Measurements from ENCODE around the gene NGLY1.

The NGLY1 gene

DNA sequence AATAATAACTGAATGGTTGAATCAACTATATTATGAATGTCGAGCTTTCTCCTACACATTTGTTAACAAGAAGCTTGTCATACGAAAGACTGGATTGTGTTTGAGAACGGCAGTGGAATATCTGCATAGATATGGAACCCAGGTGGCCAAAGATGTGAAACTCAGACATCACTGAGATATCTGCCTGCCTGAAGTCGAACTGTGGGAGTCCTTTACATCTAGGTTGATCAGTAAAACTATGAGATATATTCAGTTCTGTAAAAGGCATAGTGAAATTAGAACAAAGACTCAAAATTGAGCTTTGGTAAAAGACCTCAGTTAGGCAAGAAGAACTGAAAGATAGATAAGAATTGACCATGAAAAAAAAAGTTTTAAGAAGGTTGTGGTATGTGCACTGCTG lies 77.0 kb downstream of the NGLY1 start:
- H3K27ac Mint-ChIP-seq, result no peak overlapping the region
- DNase-seq (no peak), ATAC-seq (no peak)
- no peaks in the 10 kb centered on the region for H3K4me1 Mint-ChIP-seq
- H3K9me3 Mint-ChIP-seq, result no peaks in the 10 kb centered on the region
- H3K4me3 Mint-ChIP-seq, result no peak overlapping the region
- no peaks in the 10 kb centered on the region for H3K36me3 Mint-ChIP-seq (ENCODE audit: low read depth)
- peaks cover 5% of the 10 kb centered on the region for H3K27me3 Mint-ChIP-seq

DNA sequence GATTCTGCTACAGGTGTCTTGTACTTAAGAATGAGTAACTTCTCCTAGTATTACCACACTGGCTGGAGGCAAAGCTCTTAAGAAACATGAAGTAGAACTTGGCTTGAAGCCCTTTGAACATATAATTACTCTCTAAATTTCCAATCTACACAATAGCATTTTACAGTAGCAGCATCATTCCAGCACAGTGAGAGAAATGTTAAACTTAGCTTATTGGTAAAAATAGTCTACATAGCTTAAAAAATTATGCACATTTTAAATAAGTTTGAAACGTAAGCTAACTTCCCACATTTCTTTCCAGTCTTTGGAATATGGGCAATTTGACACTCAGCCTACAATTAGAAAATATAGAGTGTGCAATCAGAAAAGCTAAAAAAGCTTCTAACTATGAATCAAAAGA lies 85.7 kb downstream of the NGLY1 start:
- Mint-ChIP-seq H3K4me1 (no peaks in the 10 kb centered on the region), H3K36me3 (ENCODE audit: low read depth) (no peaks in the 10 kb centered on the region), H3K27ac (no peak overlapping the region), H3K27me3 (no peaks in the 10 kb centered on the region), H3K9me3 (no peaks in the 10 kb centered on the region), H3K4me3 (no peak overlapping the region)
- ATAC-seq (no peak), DNase-seq (no peak)

DNA sequence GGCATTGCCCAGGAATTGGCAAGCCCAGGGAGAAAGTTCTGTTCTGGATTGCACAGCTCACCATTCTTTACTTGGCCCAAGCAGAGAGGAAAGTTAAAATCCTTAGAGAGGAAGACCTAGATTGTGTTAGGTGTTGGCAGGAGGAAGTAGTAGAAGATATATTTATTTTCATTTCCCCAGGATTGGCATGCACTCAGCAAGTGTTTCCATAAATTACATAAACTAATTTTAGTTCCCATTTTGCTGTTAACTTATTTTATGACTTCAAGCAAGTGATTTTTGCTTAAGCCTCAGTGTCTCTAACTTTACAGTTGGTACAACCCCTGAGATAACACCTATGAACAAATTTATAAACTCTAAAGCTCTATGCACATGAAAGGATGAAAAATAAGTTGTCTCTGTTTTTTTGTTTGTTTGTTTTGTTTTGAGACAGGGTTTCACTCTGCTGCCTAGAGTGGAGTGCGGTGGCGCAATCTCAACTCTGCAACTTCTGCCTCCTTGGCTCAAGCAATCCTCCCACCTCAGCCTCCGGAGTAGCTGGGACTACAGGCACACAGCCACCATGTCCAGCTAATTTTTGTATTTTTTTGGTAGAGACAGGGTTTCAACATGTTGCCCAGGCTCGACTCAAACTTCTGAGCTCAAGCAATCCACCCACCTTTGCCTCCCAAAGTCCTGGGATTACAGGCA lies 87.4 kb downstream of the NGLY1 start:
- no peak for DNase-seq
- H3K27me3 Mint-ChIP-seq, result no peaks in the 10 kb centered on the region
- H3K36me3 Mint-ChIP-seq (ENCODE audit: low read depth), result no peaks in the 10 kb centered on the region
- H3K4me1 Mint-ChIP-seq, result no peaks in the 10 kb centered on the region
- no peak for ATAC-seq
- no peak overlapping the region for H3K4me3 Mint-ChIP-seq
- H3K27ac Mint-ChIP-seq, result no peak overlapping the region
- no peaks in the 10 kb centered on the region for H3K9me3 Mint-ChIP-seq

DNA sequence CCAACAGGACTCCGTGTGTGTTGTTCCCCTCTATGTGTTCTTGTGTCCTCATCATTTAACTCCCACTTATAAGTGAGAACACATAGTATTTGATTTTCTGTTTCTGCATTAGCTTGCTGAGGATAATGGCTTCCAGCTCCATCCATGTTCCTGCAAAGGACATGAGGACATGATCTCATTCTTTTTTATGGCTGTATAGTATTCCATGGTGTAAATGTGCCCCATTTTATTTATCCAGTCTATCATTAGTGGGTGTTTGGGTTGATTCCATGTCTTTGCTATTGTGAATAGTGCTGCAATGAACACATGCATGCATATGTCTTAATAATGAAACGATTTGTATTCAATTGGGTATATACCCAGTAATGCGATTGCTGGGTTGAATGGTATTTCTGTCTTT lies 90.0 kb downstream of the NGLY1 start:
- no peak overlapping the region for H3K4me3 Mint-ChIP-seq
- H3K27me3 Mint-ChIP-seq, result peaks cover 1% of the 10 kb centered on the region
- H3K4me1 Mint-ChIP-seq, result no peaks in the 10 kb centered on the region

DNA sequence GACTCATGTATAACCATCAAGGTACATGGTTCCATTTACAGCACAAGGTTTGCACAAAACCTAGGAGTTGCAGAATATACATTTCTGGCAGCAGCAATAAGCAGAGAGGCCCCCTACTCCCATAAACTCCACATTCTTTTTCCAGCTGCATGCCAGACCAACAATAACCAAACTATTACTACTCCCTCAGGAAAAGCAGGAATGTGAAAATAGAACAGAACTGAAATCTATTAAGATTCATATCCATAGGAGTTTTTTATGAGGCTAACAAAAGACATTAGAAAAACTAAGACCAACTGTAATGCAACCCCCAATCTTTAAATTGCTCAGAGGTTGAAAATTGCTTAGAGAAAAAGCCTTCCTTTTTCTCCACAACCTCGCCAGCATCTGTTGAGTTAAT lies 90.9 kb downstream of the NGLY1 start:
- DNase-seq (no peak), ATAC-seq (no peak)
- Mint-ChIP-seq H3K9me3 (no peaks in the 10 kb centered on the region), H3K36me3 (ENCODE audit: low read depth) (no peaks in the 10 kb centered on the region), H3K27ac (no peak overlapping the region), H3K27me3 (peaks cover 1% of the 10 kb centered on the region), H3K4me3 (no peak overlapping the region), H3K4me1 (no peaks in the 10 kb centered on the region)

More for the DNA sequence above, 90.0 kb downstream of the NGLY1 start:
- Mint-ChIP-seq H3K27ac (no peak overlapping the region), H3K36me3 (ENCODE audit: low read depth) (no peaks in the 10 kb centered on the region), H3K9me3 (no peaks in the 10 kb centered on the region)
- ATAC-seq, result no peak
- no peak for DNase-seq

DNA sequence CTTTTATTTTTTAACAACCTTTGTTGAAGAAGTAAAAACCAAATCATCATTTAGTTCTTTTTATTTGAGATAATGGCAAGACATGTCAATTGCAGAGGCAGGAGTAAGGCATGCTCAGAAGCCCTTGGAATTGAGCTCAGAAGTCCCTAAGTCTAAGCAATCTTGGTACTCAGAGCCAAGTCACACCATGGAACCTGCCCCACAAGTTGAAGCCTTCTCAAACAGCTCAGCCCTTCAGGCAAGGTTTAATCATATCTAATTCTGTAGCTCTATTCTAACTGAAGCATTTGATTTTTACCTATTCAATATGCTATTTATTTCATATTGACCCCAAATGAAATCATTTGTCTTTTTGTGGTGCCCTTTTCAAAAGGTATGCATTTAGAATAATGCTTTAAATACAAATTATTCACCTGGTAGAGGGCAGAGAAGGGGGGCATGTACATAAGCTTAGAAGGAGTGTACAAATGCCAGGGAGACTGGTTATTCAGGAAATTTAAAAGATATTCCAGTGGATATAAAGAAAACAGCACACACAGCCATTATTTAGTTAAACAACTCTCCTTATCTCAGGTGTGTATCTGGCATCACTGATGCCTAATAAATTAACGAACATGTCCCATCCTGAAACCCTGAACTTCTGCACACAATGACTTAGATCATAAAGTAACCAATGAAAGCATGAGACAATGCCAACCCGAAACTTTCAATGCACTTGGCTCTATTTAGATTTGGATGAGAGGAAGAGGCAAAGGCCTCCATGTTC lies 92.3 kb downstream of the NGLY1 start:
- DNase-seq (no peak), ATAC-seq (no peak)
- Mint-ChIP-seq H3K36me3 (ENCODE audit: low read depth) (no peaks in the 10 kb centered on the region), H3K9me3 (no peaks in the 10 kb centered on the region), H3K4me1 (no peaks in the 10 kb centered on the region), H3K4me3 (no peak overlapping the region), H3K27ac (no peak overlapping the region), H3K27me3 (peaks cover 1% of the 10 kb centered on the region)

DNA sequence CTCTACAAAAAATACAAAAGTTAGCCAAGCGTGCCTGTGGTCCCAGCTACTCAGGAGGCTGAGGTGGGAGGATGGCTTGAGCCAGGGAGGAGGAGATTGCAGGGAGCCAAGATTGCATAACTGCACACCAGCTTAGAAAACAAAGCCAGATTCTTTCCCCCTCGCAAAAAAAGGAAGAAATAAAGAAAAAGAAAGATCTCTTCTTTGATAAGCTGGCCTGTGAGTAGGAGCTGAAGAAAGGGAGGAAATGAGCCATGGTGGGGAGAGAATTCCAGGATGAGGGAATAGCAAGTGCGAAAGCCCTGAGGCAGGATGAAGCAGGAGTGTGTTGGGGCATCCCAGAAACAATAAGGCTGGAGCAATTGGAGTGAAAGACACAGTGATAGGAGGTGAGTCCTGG lies 94.0 kb downstream of the NGLY1 start:
- no peaks in the 10 kb centered on the region for H3K36me3 Mint-ChIP-seq (ENCODE audit: low read depth)
- H3K4me3 Mint-ChIP-seq, result no peak overlapping the region
- H3K9me3 Mint-ChIP-seq, result no peaks in the 10 kb centered on the region
- no peak overlapping the region for H3K27ac Mint-ChIP-seq
- no peak for DNase-seq
- H3K4me1 Mint-ChIP-seq, result no peaks in the 10 kb centered on the region
- no peak for ATAC-seq
- peaks cover 1% of the 10 kb centered on the region for H3K27me3 Mint-ChIP-seq

DNA sequence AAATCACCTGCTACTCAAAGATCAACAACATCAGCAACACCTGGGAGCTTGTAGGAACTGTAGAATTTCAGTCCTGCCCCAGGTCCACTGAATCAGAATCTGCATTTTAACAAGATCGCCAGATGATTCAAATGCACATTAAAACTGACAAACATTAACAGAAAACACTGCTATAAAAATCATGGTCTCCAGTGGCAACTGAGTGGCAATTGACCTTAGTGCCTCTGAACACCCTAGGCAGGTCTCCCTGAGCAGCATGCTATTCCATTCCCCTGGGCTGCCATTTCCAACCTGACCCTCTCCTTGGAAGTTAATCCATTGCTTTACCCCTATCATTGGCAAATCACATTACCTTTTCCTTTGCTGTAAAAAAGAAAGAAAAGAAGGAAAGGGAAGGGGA lies 95.5 kb downstream of the NGLY1 start:
- Mint-ChIP-seq H3K4me1 (no peaks in the 10 kb centered on the region), H3K27ac (no peak overlapping the region), H3K4me3 (no peak overlapping the region), H3K9me3 (no peaks in the 10 kb centered on the region), H3K27me3 (peaks cover 1% of the 10 kb centered on the region), H3K36me3 (ENCODE audit: low read depth) (no peaks in the 10 kb centered on the region)
- ATAC-seq (no peak), DNase-seq (no peak)

DNA sequence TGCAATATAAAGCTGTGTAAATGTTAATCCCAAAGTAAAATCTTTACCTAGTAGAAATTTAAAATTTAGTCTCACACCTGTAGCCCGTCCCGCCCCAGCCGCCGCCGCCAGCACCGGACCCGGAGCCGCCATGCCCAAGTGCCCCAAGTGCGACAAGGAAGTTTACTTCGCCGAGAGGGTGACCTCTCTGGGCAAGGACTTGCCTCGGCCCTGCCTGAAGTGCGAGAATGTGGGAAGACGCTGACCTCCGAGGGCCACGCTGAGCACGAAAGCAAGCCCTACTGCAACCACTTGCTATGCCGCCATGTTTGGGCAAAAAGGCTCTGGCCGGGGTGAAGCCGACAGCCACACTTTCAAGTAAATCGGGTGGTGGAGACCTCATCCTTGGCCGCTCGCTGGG lies 96.5 kb downstream of the NGLY1 start:
- no peaks in the 10 kb centered on the region for H3K4me1 Mint-ChIP-seq
- no peak overlapping the region for H3K4me3 Mint-ChIP-seq
- no peak overlapping the region for H3K27ac Mint-ChIP-seq
- no peak for DNase-seq
- H3K27me3 Mint-ChIP-seq, result peaks cover 1% of the 10 kb centered on the region
- ATAC-seq, result no peak
- no peaks in the 10 kb centered on the region for H3K36me3 Mint-ChIP-seq (ENCODE audit: low read depth)
- H3K9me3 Mint-ChIP-seq, result no peaks in the 10 kb centered on the region

DNA sequence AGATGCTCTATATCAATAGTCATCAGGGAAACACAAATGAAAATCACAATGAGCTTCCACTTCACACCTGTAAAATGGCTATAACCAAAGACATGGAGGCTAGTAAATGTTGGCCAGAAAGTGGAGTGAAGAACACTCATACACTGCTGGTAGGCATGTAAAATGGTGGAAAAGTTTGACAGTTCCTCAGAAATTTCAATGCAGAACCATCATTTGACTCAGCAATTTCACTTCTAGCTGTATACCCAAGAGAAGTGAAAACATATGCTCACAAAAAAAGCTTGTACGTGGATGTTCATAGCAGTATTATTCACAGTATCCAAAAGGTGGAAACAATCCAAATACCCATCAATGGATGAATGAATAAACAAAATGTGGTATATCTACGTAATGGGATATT lies 99.4 kb downstream of the NGLY1 start:
- Mint-ChIP-seq H3K9me3 (no peaks in the 10 kb centered on the region), H3K36me3 (ENCODE audit: low read depth) (no peaks in the 10 kb centered on the region), H3K4me3 (no peak overlapping the region), H3K27ac (no peak overlapping the region), H3K27me3 (no peaks in the 10 kb centered on the region), H3K4me1 (no peaks in the 10 kb centered on the region)
- no peak for ATAC-seq
- DNase-seq, result no peak

DNA sequence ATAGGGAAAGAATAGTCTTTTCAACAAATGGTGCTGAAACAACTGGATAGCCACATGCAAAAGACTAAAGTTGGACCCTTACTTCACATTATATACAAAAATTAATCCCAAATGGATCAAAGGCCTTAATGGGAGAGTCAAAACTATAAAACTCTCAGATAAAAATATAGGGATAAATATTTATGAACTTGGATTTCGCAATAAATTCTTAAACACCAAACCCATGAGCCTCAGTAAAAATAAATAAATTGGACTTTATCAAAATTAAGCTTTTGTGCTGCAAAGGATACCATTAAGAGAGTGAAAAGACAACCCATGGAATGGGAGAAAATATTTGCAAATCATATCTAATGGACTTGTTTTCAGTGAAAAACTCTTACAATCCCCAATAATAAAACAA lies 99.8 kb downstream of the NGLY1 start:
- Mint-ChIP-seq H3K27ac (no peak overlapping the region), H3K36me3 (ENCODE audit: low read depth) (no peaks in the 10 kb centered on the region), H3K9me3 (no peaks in the 10 kb centered on the region), H3K4me1 (no peaks in the 10 kb centered on the region), H3K27me3 (no peaks in the 10 kb centered on the region), H3K4me3 (no peak overlapping the region)
- no peak for DNase-seq
- no peak for ATAC-seq

DNA sequence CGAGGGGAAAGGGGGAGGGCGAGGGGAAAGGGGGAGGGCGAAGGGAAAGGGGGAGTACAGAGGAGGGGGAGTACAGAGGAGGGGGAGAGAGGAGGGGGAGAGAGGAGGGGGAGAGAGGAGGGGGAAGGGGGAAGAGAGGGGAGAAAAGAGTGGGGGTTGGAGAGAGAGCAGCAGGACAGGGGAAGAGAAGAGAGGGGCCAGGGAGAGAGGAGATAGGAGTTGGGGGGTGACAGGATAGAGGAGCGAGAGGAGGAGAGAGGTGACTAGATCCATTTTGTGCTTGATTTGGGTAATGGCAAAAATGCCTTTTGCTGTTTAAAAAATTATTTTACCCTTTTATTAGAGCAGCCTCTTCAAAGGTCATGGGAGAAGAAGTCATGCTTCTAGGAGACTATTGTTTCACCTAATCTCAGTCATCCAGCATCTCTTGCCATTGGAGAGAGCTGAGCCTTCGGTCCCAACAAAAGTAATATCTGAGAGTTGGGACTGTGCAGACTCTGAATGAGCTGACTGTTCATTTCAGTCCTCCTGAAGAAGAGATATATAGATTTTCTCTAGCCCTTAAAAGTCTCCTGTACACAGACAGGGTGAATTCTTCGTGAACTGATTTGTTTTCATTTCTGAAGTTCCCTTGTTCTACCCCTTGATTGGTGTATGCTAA lies 103.5 kb downstream of the NGLY1 start:
- Mint-ChIP-seq H3K4me1 (no peaks in the 10 kb centered on the region), H3K27ac (no peak overlapping the region), H3K9me3 (no peaks in the 10 kb centered on the region), H3K4me3 (no peak overlapping the region), H3K27me3 (no peaks in the 10 kb centered on the region), H3K36me3 (ENCODE audit: low read depth) (no peaks in the 10 kb centered on the region)
- no peak for ATAC-seq
- no peak for DNase-seq

DNA sequence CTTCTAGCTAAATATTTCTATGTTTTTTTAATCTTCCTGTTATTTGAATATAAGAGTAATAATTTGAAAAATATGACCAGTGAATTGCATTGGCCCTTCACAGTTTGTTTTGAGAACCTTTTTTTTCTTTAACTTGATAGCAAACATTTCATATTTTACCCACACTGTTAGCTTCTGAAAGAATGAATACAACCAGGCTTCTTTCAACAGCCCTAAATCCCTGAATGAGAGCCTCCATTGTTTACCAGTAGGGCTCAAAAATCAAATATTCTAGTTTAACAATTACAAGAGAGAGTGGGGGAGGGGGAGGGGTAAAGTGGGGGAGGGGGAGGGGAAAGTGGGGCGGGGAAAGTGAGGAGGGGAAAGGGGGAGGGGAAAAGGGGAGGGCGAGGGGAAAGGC lies 104.1 kb downstream of the NGLY1 start:
- ATAC-seq (no peak), DNase-seq (no peak)
- H3K27me3 Mint-ChIP-seq, result no peaks in the 10 kb centered on the region
- H3K4me3 Mint-ChIP-seq, result no peak overlapping the region
- H3K27ac Mint-ChIP-seq, result no peak overlapping the region
- H3K36me3 Mint-ChIP-seq (ENCODE audit: low read depth), result no peaks in the 10 kb centered on the region
- no peaks in the 10 kb centered on the region for H3K4me1 Mint-ChIP-seq
- no peaks in the 10 kb centered on the region for H3K9me3 Mint-ChIP-seq

DNA sequence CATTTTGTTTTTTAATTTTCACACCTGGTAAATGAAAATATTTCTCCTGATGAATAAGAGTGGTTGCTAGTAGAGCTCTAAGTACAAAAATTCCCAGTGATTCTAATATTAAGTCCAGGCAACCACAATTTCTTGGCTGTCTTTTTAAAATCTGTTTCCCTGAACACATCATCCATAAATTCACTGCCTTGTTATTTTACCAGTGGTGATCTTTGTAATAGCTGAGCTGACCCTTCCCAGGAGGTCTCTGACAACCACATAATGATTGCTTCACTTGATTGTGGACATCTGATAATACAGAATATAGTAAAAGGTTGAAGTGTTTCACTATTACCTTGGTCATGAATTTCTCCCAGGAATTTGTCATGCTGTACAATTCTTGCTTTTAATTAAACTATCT lies 104.7 kb downstream of the NGLY1 start:
- H3K36me3 Mint-ChIP-seq (ENCODE audit: low read depth), result no peaks in the 10 kb centered on the region
- ATAC-seq (no peak), DNase-seq (no peak)
- no peak overlapping the region for H3K4me3 Mint-ChIP-seq
- H3K27me3 Mint-ChIP-seq, result no peaks in the 10 kb centered on the region
- H3K4me1 Mint-ChIP-seq, result no peaks in the 10 kb centered on the region
- H3K27ac Mint-ChIP-seq, result no peak overlapping the region
- no peaks in the 10 kb centered on the region for H3K9me3 Mint-ChIP-seq

DNA sequence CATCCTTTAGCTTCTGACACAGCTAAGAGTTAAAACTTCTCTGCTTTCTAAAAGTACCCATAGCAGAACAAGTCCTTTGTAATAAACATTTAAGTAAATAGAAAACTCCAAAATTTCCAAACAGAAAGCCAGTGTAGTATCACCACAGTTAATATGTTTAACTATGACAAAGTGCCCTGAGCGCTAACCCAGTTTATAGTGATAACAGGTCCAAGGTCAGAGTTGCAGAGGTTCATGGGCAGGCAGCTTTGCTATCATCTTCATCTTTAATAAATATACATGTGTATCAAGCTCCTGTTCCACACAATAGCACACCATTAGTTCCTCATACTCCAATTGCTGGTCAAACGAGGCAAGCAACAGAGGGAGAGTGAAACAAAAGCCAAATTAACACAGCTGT lies 106.1 kb downstream of the NGLY1 start:
- Mint-ChIP-seq H3K9me3 (no peaks in the 10 kb centered on the region), H3K4me1 (no peaks in the 10 kb centered on the region), H3K36me3 (ENCODE audit: low read depth) (peaks cover 2% of the 10 kb centered on the region), H3K27me3 (no peaks in the 10 kb centered on the region), H3K4me3 (no peak overlapping the region), H3K27ac (no peak overlapping the region)
- DNase-seq (no peak), ATAC-seq (no peak)

All from activated naive CD8-positive, alpha-beta T cell treated with anti-CD3 and anti-CD28 coated beads, Interleukin-2, amount 50 U/mL, for 24 hours (primary cell).